Vagina (tissue), 2 donors: ENCODE results near the gene GCHFR.

ENCODE experiments used
- CTCF ChIP-seq, 3 experiments: fragments of 450-650 bp in 2 of 3; fragments of 200-600 bp in 1 of 3; sonication (generic) in 1 of 3; IDR thresholded peaks; one replicate each; pipeline ENCODE4 v1.5.1; 2017 to 2019; ENCODE audit warnings: antibody characterized with exemption in 3 of 3, mild to moderate bottlenecking in 2 of 3, moderate library complexity in 2 of 3
- POLR2A ChIP-seq, 2 donors: fragments of 450-650 bp; IDR thresholded peaks; one replicate each; pipeline ENCODE4 v1.6.1; 2017; ENCODE audit warnings: antibody characterized with exemption in 2 of 2, mild to moderate bottlenecking in 2 of 2, moderate library complexity in 2 of 2
- POLR2AphosphoS5 ChIP-seq, 2 donors: sonication (generic); formaldehyde crosslinking; IDR thresholded peaks; one replicate each; pipeline ENCODE4 v1.9.0; 2017; ENCODE audit warnings: antibody characterized with exemption in 2 of 2, mild to moderate bottlenecking in 2 of 2, low read depth in 1 of 2; ENCODE audit not compliant: insufficient read depth in 1 of 2

- TF ChIP-seq POLR2A (IDR thresholded peaks at IDR 0.05) = no peak
- TF ChIP-seq POLR2AphosphoS5 (IDR thresholded peaks at IDR 0.05; ENCODE audit: insufficient read depth in 1 of 2, low read depth in 1 of 2) = no peak
- no peak for TF ChIP-seq CTCF (IDR thresholded peaks at IDR 0.05)
Observed at GRCh38 chr15:40773496-40773895, 9.6 kb downstream of the GCHFR start.
